IPS-18a (cell line): ENCODE results near the gene GALNT5.

Experiments used
- H3K27ac ChIP-seq: one replicate; pipeline ENCODE4 v1.5.1; 2013; ENCODE audit warnings: low read length
- H3K27me3 ChIP-seq: one replicate; pipeline ENCODE4 v1.6.1; 2013; ENCODE audit warnings: mild to moderate bottlenecking, low read length; ENCODE audit not compliant: control insufficient read depth, insufficient read depth
- H3K36me3 ChIP-seq: one replicate; pipeline ENCODE4 v1.6.1; 2013; ENCODE audit warnings: low read depth, low read length; ENCODE audit not compliant: control insufficient read depth
- H3K4me1 ChIP-seq: one replicate; pipeline ENCODE4 v1.6.1; 2013; ENCODE audit warnings: low read depth, low read length; ENCODE audit not compliant: control insufficient read depth
- H3K4me3 ChIP-seq: one replicate; pipeline ENCODE4 v1.5.1; 2013; ENCODE audit warnings: low read length
- H3K9ac ChIP-seq: one replicate; pipeline ENCODE4 v1.6.1; 2013; ENCODE audit warnings: mild to moderate bottlenecking, low read length, moderate library complexity
- H3K9me3 ChIP-seq: one replicate; pipeline ENCODE4 v1.6.1; 2013; ENCODE audit warnings: low read depth, low read length; ENCODE audit not compliant: control insufficient read depth

The GALNT5 gene

GRCh38 chr2:157254041-157254440 lies 3.5 kb upstream of the GALNT5 start:
- H3K27me3 ChIP-seq = no peaks in the 10 kb centered on the region
- H3K9me3 ChIP-seq = no peaks in the 10 kb centered on the region
- no peak overlapping the region for H3K4me3 ChIP-seq
- no peak overlapping the region for H3K27ac ChIP-seq
- H3K36me3 ChIP-seq = no peaks in the 10 kb centered on the region
- no peak overlapping the region for H3K9ac ChIP-seq
- peaks cover 4% of the 10 kb centered on the region for H3K4me1 ChIP-seq

- no peaks in the 10 kb centered on the region for H3K36me3 ChIP-seq
- H3K4me3 ChIP-seq = no peak overlapping the region
- no peaks in the 10 kb centered on the region for H3K27me3 ChIP-seq
- peaks cover 4% of the 10 kb centered on the region for H3K4me1 ChIP-seq
- H3K27ac ChIP-seq = no peak overlapping the region
- H3K9ac ChIP-seq = no peak overlapping the region
- H3K9me3 ChIP-seq = no peaks in the 10 kb centered on the region
Observed at GRCh38 chr2:157255746-157256145, 1.8 kb upstream of the GALNT5 start.

GRCh38 chr2:157256626-157257025 lies 879 bp upstream of the GALNT5 start:
- Histone ChIP-seq H3K4me3 (no peak overlapping the region), H3K36me3 (no peaks in the 10 kb centered on the region), H3K27ac (no peak overlapping the region), H3K9ac (no peak overlapping the region), H3K9me3 (no peaks in the 10 kb centered on the region), H3K27me3 (no peaks in the 10 kb centered on the region), H3K4me1 (peaks cover 4% of the 10 kb centered on the region)

- Histone ChIP-seq H3K9ac (no peak overlapping the region), H3K27ac (no peak overlapping the region), H3K4me1 (peaks cover 9% of the 10 kb centered on the region), H3K9me3 (no peaks in the 10 kb centered on the region), H3K4me3 (no peak overlapping the region), H3K36me3 (no peaks in the 10 kb centered on the region), H3K27me3 (no peaks in the 10 kb centered on the region)
Observed at GRCh38 chr2:157258520-157259326, 1.2 kb downstream of the GALNT5 start.

- Histone ChIP-seq H3K9ac (no peak overlapping the region), H3K27me3 (no peaks in the 10 kb centered on the region), H3K9me3 (no peaks in the 10 kb centered on the region), H3K4me1 (peaks cover 11% of the 10 kb centered on the region), H3K36me3 (no peaks in the 10 kb centered on the region), H3K27ac (no peak overlapping the region), H3K4me3 (no peak overlapping the region)
Observed at GRCh38 chr2:157259386-157259785, 1.9 kb downstream of the GALNT5 start.

- H3K36me3 ChIP-seq = no peaks in the 10 kb centered on the region
- H3K4me3 ChIP-seq = no peak overlapping the region
- H3K4me1 ChIP-seq = peaks cover 14% of the 10 kb centered on the region
- H3K9ac ChIP-seq = no peak overlapping the region
- no peaks in the 10 kb centered on the region for H3K27me3 ChIP-seq
- no peaks in the 10 kb centered on the region for H3K9me3 ChIP-seq
- no peak overlapping the region for H3K27ac ChIP-seq
Observed at GRCh38 chr2:157259960-157260359, 2.5 kb downstream of the GALNT5 start.

GRCh38 chr2:157260533-157261198 lies 3.2 kb downstream of the GALNT5 start:
- no peak overlapping the region for H3K27ac ChIP-seq
- H3K9ac ChIP-seq = no peak overlapping the region
- peaks cover 17% of the 10 kb centered on the region for H3K4me1 ChIP-seq
- no peak overlapping the region for H3K4me3 ChIP-seq
- H3K9me3 ChIP-seq = no peaks in the 10 kb centered on the region
- H3K36me3 ChIP-seq = no peaks in the 10 kb centered on the region
- no peaks in the 10 kb centered on the region for H3K27me3 ChIP-seq

GRCh38 chr2:157261199-157261782 lies 3.8 kb downstream of the GALNT5 start:
- Histone ChIP-seq H3K9ac (no peak overlapping the region), H3K27ac (no peak overlapping the region)

GRCh38 chr2:157262248-157262647 lies 4.7 kb downstream of the GALNT5 start:
- Histone ChIP-seq H3K4me1 (peaks cover 17% of the 10 kb centered on the region), H3K27me3 (no peaks in the 10 kb centered on the region), H3K27ac (no peak overlapping the region), H3K4me3 (no peak overlapping the region), H3K36me3 (no peaks in the 10 kb centered on the region), H3K9me3 (no peaks in the 10 kb centered on the region), H3K9ac (no peak overlapping the region)

More at GRCh38 chr2:157261199-157261782, 3.8 kb downstream of the GALNT5 start:
- H3K27me3 ChIP-seq = no peaks in the 10 kb centered on the region
- H3K36me3 ChIP-seq = no peaks in the 10 kb centered on the region
- H3K4me1 ChIP-seq = peaks cover 17% of the 10 kb centered on the region
- no peak overlapping the region for H3K4me3 ChIP-seq
- H3K9me3 ChIP-seq = no peaks in the 10 kb centered on the region

- H3K27ac ChIP-seq = no peak overlapping the region
- no peaks in the 10 kb centered on the region for H3K36me3 ChIP-seq
- H3K27me3 ChIP-seq = no peaks in the 10 kb centered on the region
- H3K9ac ChIP-seq = no peak overlapping the region
- H3K4me3 ChIP-seq = no peak overlapping the region
- no peaks in the 10 kb centered on the region for H3K9me3 ChIP-seq
- H3K4me1 ChIP-seq = peaks cover 13% of the 10 kb centered on the region
Observed at GRCh38 chr2:157264099-157264498, 6.6 kb downstream of the GALNT5 start.

- Histone ChIP-seq H3K27me3 (no peaks in the 10 kb centered on the region), H3K9me3 (no peaks in the 10 kb centered on the region), H3K9ac (no peak overlapping the region), H3K36me3 (no peaks in the 10 kb centered on the region), H3K4me3 (no peak overlapping the region), H3K27ac (no peak overlapping the region), H3K4me1 (peaks cover 16% of the 10 kb centered on the region)
Observed at GRCh38 chr2:157265825-157266224, 8.3 kb downstream of the GALNT5 start.
